ENCODE data around the gene MTIF3.

The MTIF3 gene

GRCh38 chr13:27483421-27483820 is 33.1 kb upstream of the MTIF3 start (continued):
- TF ChIP-seq, protein P1, sequence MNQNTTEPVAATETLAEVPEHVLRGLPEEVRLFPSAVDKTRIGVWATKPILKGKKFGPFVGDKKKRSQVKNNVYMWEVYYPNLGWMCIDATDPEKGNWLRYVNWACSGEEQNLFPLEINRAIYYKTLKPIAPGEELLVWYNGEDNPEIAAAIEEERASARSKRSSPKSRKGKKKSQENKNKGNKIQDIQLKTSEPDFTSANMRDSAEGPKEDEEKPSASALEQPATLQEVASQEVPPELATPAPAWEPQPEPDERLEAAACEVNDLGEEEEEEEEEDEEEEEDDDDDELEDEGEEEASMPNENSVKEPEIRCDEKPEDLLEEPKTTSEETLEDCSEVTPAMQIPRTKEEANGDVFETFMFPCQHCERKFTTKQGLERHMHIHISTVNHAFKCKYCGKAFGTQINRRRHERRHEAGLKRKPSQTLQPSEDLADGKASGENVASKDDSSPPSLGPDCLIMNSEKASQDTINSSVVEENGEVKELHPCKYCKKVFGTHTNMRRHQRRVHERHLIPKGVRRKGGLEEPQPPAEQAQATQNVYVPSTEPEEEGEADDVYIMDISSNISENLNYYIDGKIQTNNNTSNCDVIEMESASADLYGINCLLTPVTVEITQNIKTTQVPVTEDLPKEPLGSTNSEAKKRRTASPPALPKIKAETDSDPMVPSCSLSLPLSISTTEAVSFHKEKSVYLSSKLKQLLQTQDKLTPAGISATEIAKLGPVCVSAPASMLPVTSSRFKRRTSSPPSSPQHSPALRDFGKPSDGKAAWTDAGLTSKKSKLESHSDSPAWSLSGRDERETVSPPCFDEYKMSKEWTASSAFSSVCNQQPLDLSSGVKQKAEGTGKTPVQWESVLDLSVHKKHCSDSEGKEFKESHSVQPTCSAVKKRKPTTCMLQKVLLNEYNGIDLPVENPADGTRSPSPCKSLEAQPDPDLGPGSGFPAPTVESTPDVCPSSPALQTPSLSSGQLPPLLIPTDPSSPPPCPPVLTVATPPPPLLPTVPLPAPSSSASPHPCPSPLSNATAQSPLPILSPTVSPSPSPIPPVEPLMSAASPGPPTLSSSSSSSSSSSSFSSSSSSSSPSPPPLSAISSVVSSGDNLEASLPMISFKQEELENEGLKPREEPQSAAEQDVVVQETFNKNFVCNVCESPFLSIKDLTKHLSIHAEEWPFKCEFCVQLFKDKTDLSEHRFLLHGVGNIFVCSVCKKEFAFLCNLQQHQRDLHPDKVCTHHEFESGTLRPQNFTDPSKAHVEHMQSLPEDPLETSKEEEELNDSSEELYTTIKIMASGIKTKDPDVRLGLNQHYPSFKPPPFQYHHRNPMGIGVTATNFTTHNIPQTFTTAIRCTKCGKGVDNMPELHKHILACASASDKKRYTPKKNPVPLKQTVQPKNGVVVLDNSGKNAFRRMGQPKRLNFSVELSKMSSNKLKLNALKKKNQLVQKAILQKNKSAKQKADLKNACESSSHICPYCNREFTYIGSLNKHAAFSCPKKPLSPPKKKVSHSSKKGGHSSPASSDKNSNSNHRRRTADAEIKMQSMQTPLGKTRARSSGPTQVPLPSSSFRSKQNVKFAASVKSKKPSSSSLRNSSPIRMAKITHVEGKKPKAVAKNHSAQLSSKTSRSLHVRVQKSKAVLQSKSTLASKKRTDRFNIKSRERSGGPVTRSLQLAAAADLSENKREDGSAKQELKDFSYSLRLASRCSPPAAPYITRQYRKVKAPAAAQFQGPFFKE (tag by site-specific recombination; IDR thresholded peaks at IDR 0.05; ENCODE audit: borderline replicate concordance), result no peak
- TF ChIP-seq RBAK (tag by site-specific recombination; IDR thresholded peaks at IDR 0.05), result no peak
- TF ChIP-seq ZIC2 (tag by site-specific recombination; IDR thresholded peaks at IDR 0.05), result no peak
- TF ChIP-seq ZNF48 (tag by site-specific recombination; IDR thresholded peaks at IDR 0.05), result no peak
- TF ChIP-seq ZNF843 (tag by site-specific recombination; IDR thresholded peaks at IDR 0.05), result no peak
- no peak for TF ChIP-seq SP3 (tag by site-specific recombination; IDR thresholded peaks at IDR 0.05)
- TF ChIP-seq, protein P2, sequence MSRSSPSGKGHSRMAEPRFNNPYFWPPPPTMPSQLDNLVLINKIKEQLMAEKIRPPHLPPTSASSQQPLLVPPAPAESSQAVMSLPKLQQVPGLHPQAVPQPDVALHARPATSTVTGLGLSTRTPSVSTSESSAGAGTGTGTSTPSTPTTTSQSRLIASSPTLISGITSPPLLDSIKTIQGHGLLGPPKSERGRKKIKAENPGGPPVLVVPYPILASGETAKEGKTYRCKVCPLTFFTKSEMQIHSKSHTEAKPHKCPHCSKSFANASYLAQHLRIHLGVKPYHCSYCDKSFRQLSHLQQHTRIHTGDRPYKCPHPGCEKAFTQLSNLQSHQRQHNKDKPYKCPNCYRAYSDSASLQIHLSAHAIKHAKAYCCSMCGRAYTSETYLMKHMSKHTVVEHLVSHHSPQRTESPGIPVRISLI (tag by site-specific recombination; IDR thresholded peaks at IDR 0.05), result no peak
- no peak for TF ChIP-seq ZFP37 (tag by site-specific recombination; IDR thresholded peaks at IDR 0.05)
- no peak for TF ChIP-seq OSR2 (tag by site-specific recombination; IDR thresholded peaks at IDR 0.05)
- TF ChIP-seq, protein P3, sequence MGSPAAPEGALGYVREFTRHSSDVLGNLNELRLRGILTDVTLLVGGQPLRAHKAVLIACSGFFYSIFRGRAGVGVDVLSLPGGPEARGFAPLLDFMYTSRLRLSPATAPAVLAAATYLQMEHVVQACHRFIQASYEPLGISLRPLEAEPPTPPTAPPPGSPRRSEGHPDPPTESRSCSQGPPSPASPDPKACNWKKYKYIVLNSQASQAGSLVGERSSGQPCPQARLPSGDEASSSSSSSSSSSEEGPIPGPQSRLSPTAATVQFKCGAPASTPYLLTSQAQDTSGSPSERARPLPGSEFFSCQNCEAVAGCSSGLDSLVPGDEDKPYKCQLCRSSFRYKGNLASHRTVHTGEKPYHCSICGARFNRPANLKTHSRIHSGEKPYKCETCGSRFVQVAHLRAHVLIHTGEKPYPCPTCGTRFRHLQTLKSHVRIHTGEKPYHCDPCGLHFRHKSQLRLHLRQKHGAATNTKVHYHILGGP (tag by site-specific recombination; IDR thresholded peaks at IDR 0.05), result no peak
- no peak for TF ChIP-seq ZBTB20 (tag by site-specific recombination; IDR thresholded peaks at IDR 0.05)
- TF ChIP-seq ZNF354C (tag by site-specific recombination; IDR thresholded peaks at IDR 0.05; ENCODE audit: borderline replicate concordance, low read depth), result no peak

DNA sequence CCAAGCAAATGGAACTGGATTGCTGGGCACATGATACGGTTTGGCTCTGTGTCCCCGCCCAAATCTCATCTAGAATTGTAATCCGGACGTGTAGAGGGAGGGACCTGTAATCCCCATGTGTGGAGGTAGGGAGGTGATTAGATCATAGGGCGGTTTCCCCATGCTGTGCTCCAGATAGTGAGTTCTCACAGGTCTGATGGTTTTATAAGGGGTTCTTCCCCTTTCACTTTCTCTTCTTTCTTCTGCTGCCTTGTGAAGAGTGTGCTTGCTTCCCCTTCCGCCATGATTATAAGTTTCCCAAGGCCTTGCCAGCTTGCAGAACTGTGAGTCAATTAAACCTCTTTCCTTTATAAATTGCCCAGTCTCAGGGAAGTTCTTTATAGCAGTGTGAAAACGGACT is 32.6 kb upstream of the MTIF3 start:
- no peak overlapping the region for H3K27ac ChIP-seq (ENCODE audit: extremely low read depth, low read depth, low read length)
- no peaks in the 10 kb centered on the region for H3K9me3 ChIP-seq (ENCODE audit: control insufficient read depth, insufficient read depth, low read depth, low read length)
- ChIA-PET CTCF (interaction anchor here (1.0 kb wide), 1 partner anchor 342 kb away, joined by 3 read pairs; no protein-coding TSS in a partner anchor), POLR2A (no interaction called here)
- no peaks in the 10 kb centered on the region for H3K36me3 ChIP-seq (ENCODE audit: control insufficient read depth in 2 of 2, insufficient read depth in 1 of 2, low read length in 2 of 2)
- H3K4me3 ChIP-seq (ENCODE audit: low read depth, low read length), result no peak overlapping the region
- no peaks in the 10 kb centered on the region for H3K4me1 ChIP-seq (ENCODE audit: control insufficient read depth, insufficient read depth, low read length)
- TF ChIP-seq, protein P4, sequence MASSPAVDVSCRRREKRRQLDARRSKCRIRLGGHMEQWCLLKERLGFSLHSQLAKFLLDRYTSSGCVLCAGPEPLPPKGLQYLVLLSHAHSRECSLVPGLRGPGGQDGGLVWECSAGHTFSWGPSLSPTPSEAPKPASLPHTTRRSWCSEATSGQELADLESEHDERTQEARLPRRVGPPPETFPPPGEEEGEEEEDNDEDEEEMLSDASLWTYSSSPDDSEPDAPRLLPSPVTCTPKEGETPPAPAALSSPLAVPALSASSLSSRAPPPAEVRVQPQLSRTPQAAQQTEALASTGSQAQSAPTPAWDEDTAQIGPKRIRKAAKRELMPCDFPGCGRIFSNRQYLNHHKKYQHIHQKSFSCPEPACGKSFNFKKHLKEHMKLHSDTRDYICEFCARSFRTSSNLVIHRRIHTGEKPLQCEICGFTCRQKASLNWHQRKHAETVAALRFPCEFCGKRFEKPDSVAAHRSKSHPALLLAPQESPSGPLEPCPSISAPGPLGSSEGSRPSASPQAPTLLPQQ (tag by site-specific recombination; IDR thresholded peaks at IDR 0.05), result no peak
- TF ChIP-seq SALL2 (tag by site-specific recombination; IDR thresholded peaks at IDR 0.05; ENCODE audit: borderline replicate concordance) (no peak), ZNF571 (tag by site-specific recombination; IDR thresholded peaks at IDR 0.05) (no peak), TSHZ1 (tag by site-specific recombination; IDR thresholded peaks at IDR 0.05; ENCODE audit: borderline replicate concordance) (no peak), ZNF174 (tag by site-specific recombination; IDR thresholded peaks at IDR 0.05) (no peak), RBAK (tag by site-specific recombination; IDR thresholded peaks at IDR 0.05) (no peak)
- TF ChIP-seq, protein P1 (tag by site-specific recombination; IDR thresholded peaks at IDR 0.05; ENCODE audit: borderline replicate concordance), result no peak
